CD4-positive, alpha-beta T cell (primary cell): Measurements from ENCODE around the gene SEC61A1. TPM values are rescaled to one million over a fixed set of nuclear protein-coding genes. Genes with fewer than 3 reads are reported as not detected.

Experiments used
- ATAC-seq: fragments of 200-7000 bp; cut with Tn5 transposase; one replicate; pipeline ENCODE4 v1.10.0; 2022; ENCODE audit warnings: mild to moderate bottlenecking; ENCODE audit not compliant: poor library complexity
- CTCF ChIA-PET: fragments of 350-600 bp; sonication (Branson Sonifier 250); formaldehyde crosslinking; loops from one replicate; lab custom pipeline; 2021; ENCODE audit warnings: antibody characterized with exemption, inconsistent platforms; lab: Charles Lee
- POLR2A ChIA-PET: fragments of 350-600 bp; sonication (Branson Sonifier 250); formaldehyde crosslinking; loops from one replicate; lab custom pipeline; 2021; ENCODE audit warnings: antibody characterized with exemption, inconsistent platforms; lab: Charles Lee
- DNase-seq, 14 experiments: peaks; one replicate each; pipeline ENCODE4 v3.0.0-alpha.2; 2013 to 2020; ENCODE audit warnings: mixed read lengths in 2 of 14
- H3K27ac ChIP-seq, 2 donors: one replicate each; pipeline versions ENCODE4 v1.5.1 to v1.7.0; 2013; ENCODE audit warnings: low read length in 2 of 2, low read depth in 1 of 2, mild to moderate bottlenecking in 1 of 2
- H3K27me3 ChIP-seq, 2 experiments: 1 replicate in 1 of 2; 2 replicates in 1 of 2; pipeline versions ENCODE4 v1.6.1 to v1.7.0; 2013; ENCODE audit warnings: low read length in 2 of 2, control low read depth in 1 of 2, mild to moderate bottlenecking in 1 of 2, moderate library complexity in 1 of 2; ENCODE audit not compliant: insufficient read depth in 2 of 2, control insufficient read depth in 1 of 2
- H3K36me3 ChIP-seq: one replicate; pipeline ENCODE4 v1.6.1; 2013; ENCODE audit warnings: low read length, control low read depth; ENCODE audit not compliant: insufficient read depth
- H3K4me1 ChIP-seq: one replicate; pipeline ENCODE4 v1.6.1; 2013; ENCODE audit warnings: low read length, control low read depth; ENCODE audit not compliant: insufficient read depth
- H3K4me3 ChIP-seq: one replicate; pipeline ENCODE4 v1.5.1; 2013; ENCODE audit warnings: mild to moderate bottlenecking, low read length, moderate library complexity
- H3K9me3 ChIP-seq, 2 experiments: 1 replicate in 1 of 2; 2 replicates in 1 of 2; pipeline versions ENCODE4 v1.6.1 to v1.7.0; 2013; ENCODE audit warnings: low read length in 2 of 2, mild to moderate bottlenecking in 2 of 2, control low read depth in 1 of 2, moderate library complexity in 1 of 2; ENCODE audit not compliant: control insufficient read depth in 1 of 2, insufficient read depth in 1 of 2
- H3K27ac Mint-ChIP-seq: one replicate; pipeline ENCODE4 v1.8.0; 2020; ENCODE audit warnings: mixed read lengths
- H3K27me3 Mint-ChIP-seq: one replicate; pipeline ENCODE4 v1.8.0; 2021; ENCODE audit warnings: mixed read lengths
- H3K36me3 Mint-ChIP-seq: one replicate; pipeline ENCODE4 v1.8.0; 2021; ENCODE audit warnings: low read depth, mixed read lengths
- H3K4me1 Mint-ChIP-seq: one replicate; pipeline ENCODE4 v1.8.0; 2021; ENCODE audit warnings: low read depth, mixed read lengths
- H3K4me3 Mint-ChIP-seq: one replicate; pipeline ENCODE4 v1.8.0; 2020; ENCODE audit warnings: mild to moderate bottlenecking, mixed read lengths
- H3K9me3 Mint-ChIP-seq: one replicate; pipeline ENCODE4 v1.8.0; 2020; ENCODE audit warnings: mixed read lengths
- CTCF ChIP-seq: fragments of 200-600 bp; IDR thresholded peaks from one replicate; pipeline ENCODE4 v1.8.0; 2022; ENCODE audit warnings: antibody characterized with exemption, mild to moderate bottlenecking
- intact Hi-C, 2 experiments: fragments of 100-400 bp; cut with DNase I in 1 of 2; cut with micrococcal nuclease in 1 of 2; formaldehyde crosslinking; loops; one replicate each; pipeline versions ENCODE4 v1.15.1 to v1.9.0; 2023 to 2025; cut with DNase I, micrococcal nuclease
- total RNA-seq, 174 experiments: library from RNA in 2 of 174; stranded (reverse) in 2 of 174; gene quantifications; one replicate each; pipeline ENCODE4 v1.2.3 and lab custom pipeline; 2021 to 2026

Gene SEC61A1
- total RNA-seq, 2 experiments from 2014 or later, result 127 to 139 TPM

GRCh38 chr3:128107834-128108233 lies 55.6 kb downstream of the SEC61A1 start:
- Mint-ChIP-seq H3K27me3 (no peaks in the 10 kb centered on the region), H3K27ac (no peak overlapping the region), H3K9me3 (no peaks in the 10 kb centered on the region), H3K4me3 (no peak overlapping the region), H3K4me1 (peaks cover 14% of the 10 kb centered on the region), H3K36me3 (peaks cover 76% of the 10 kb centered on the region)
- no peaks in the 10 kb centered on the region for H3K27me3 ChIP-seq
- intact Hi-C loops, result no loop called here
- ChIA-PET CTCF (no interaction called here), POLR2A (no interaction called here)
- ATAC-seq (no peak), DNase-seq (no peak)
- no peak for TF ChIP-seq CTCF
- no peak overlapping the region for H3K27ac ChIP-seq
- no peak overlapping the region for H3K4me3 ChIP-seq
- H3K36me3 ChIP-seq, result peaks cover 59% of the 10 kb centered on the region
- no peaks in the 10 kb centered on the region for H3K9me3 ChIP-seq
- H3K4me1 ChIP-seq, result peaks cover 13% of the 10 kb centered on the region

GRCh38 chr3:128111147-128111546 lies 58.9 kb downstream of the SEC61A1 start:
- no peak overlapping the region for H3K4me3 Mint-ChIP-seq
- intact Hi-C loops, result no loop called here

DNA sequence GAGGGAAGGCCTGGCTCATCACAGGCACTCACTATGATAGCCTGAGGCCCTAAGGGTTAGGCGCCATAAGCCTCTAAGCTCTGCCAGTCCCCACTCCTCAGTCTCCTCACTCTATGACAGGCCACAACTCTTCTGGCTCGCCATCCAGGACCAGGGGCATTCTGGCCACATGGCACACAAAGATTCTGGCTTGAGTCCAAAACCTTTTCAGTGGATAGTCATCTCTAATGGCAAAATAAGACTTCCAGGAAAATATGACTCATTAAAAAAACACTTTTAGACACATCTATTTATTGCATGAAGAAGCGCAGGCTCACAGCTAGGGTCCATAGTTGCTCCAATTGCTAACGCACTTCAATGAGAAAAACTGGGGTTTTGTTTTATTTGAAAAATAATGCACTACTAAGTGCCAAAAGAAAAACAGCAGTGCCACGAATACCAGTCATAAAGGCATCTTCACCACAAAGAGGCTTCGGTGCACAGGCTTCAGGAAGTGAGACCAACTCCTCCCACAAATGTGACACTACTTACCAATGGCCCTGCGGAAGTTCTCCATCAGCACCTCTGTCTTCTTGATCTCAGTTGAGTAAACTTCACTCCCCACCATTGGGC lies 60.2 kb downstream of the SEC61A1 start:
- ChIA-PET CTCF (interaction anchor here (1.9 kb wide), 1 partner anchor 11 kb away, joined by 5 read pairs; the partner anchor contains the start of gene RUVBL1), POLR2A (interaction anchor here (2.6 to 2.8 kb wide), 2 partner anchors 11 kb away, joined by 18 to 25 read pairs; partner anchors contain the start of gene RUVBL1)
- peaks cover 48% of the 10 kb centered on the region for H3K4me1 Mint-ChIP-seq
- intact Hi-C loops, result no loop called here
- Histone ChIP-seq H3K36me3 (peaks cover 40% of the 10 kb centered on the region), H3K27me3 (no peaks in the 10 kb centered on the region), H3K4me1 (peaks cover 23% of the 10 kb centered on the region), H3K27ac (peak overlapping the region in 1 of 2 donors; percentile 74), H3K4me3 (no peak overlapping the region), H3K9me3 (no peaks in the 10 kb centered on the region)
- DNase-seq, result peak in 12 of 14 experiments; percentile 11 to 83 (median 32)
- TF ChIP-seq CTCF, result no peak
- no peaks in the 10 kb centered on the region for H3K27me3 Mint-ChIP-seq
- ATAC-seq, result peak; percentile 94
- H3K36me3 Mint-ChIP-seq, result peaks cover 72% of the 10 kb centered on the region
- no peaks in the 10 kb centered on the region for H3K9me3 Mint-ChIP-seq
- H3K27ac Mint-ChIP-seq, result peak overlapping the region; percentile 90
- H3K4me3 Mint-ChIP-seq, result peak overlapping the region; percentile 43

More at GRCh38 chr3:128111147-128111546, 58.9 kb downstream of the SEC61A1 start:
- no peaks in the 10 kb centered on the region for H3K9me3 ChIP-seq
- H3K36me3 Mint-ChIP-seq, result peaks cover 76% of the 10 kb centered on the region
- no peaks in the 10 kb centered on the region for H3K9me3 Mint-ChIP-seq
- ATAC-seq (no peak), DNase-seq (no peak)
- H3K27me3 Mint-ChIP-seq, result no peaks in the 10 kb centered on the region
- H3K4me1 ChIP-seq, result peaks cover 23% of the 10 kb centered on the region
- TF ChIP-seq CTCF, result no peak
- ChIA-PET CTCF (interaction anchor here (1.5 kb wide), 1 partner anchor 22 kb away, joined by 6 read pairs; no protein-coding TSS in a partner anchor), POLR2A (interaction anchor here (2.8 kb wide), 1 partner anchor 12 kb away, joined by 18 read pairs; the partner anchor contains the start of gene RUVBL1)
- no peak overlapping the region for H3K4me3 ChIP-seq
- no peaks in the 10 kb centered on the region for H3K27me3 ChIP-seq
- H3K4me1 Mint-ChIP-seq, result peaks cover 41% of the 10 kb centered on the region
- H3K36me3 ChIP-seq, result peaks cover 45% of the 10 kb centered on the region
- peak overlapping the region; percentile 42 for H3K27ac Mint-ChIP-seq
- no peak overlapping the region for H3K27ac ChIP-seq
